IgD-negative memory B cell (primary cell): ENCODE data around the gene MYL1. TPM values are rescaled to one million over a fixed set of nuclear protein-coding genes. Genes with fewer than 3 reads are reported as not detected.

Experiments used
- H3K27ac Mint-ChIP-seq, 3 donors: one replicate each; pipeline ENCODE4 v1.8.0; 2020 to 2022; ENCODE audit warnings: mild to moderate bottlenecking in 3 of 3, mixed read lengths in 3 of 3, moderate library complexity in 1 of 3
- H3K27me3 Mint-ChIP-seq: one replicate; pipeline ENCODE4 v1.8.0; 2021; ENCODE audit warnings: mixed read lengths
- H3K36me3 Mint-ChIP-seq: one replicate; pipeline ENCODE4 v1.8.0; 2020; ENCODE audit warnings: mild to moderate bottlenecking, mixed read lengths
- H3K4me1 Mint-ChIP-seq, 3 donors: one replicate each; pipeline ENCODE4 v1.8.0; 2020 to 2022; ENCODE audit warnings: mixed read lengths in 3 of 3, mild to moderate bottlenecking in 1 of 3
- H3K4me3 Mint-ChIP-seq, 4 donors: one replicate each; pipeline ENCODE4 v1.8.0; 2020 to 2022; ENCODE audit warnings: mild to moderate bottlenecking in 4 of 4, mixed read lengths in 4 of 4, moderate library complexity in 3 of 4
- H3K9me3 Mint-ChIP-seq, 3 donors: one replicate each; pipeline ENCODE4 v1.8.0; 2020 to 2021; ENCODE audit warnings: mixed read lengths in 3 of 3, mild to moderate bottlenecking in 1 of 3
- polyA plus RNA-seq: library from polyadenylated mRNA; unstranded; fragments of 300-500 nt; fragmentation: Illumina TruSeq; gene quantifications from one replicate; pipeline ENCODE4 v1.2.3, GENCODE V29; 2021

MYL1 gene
- polyA plus RNA-seq = not detected

DNA sequence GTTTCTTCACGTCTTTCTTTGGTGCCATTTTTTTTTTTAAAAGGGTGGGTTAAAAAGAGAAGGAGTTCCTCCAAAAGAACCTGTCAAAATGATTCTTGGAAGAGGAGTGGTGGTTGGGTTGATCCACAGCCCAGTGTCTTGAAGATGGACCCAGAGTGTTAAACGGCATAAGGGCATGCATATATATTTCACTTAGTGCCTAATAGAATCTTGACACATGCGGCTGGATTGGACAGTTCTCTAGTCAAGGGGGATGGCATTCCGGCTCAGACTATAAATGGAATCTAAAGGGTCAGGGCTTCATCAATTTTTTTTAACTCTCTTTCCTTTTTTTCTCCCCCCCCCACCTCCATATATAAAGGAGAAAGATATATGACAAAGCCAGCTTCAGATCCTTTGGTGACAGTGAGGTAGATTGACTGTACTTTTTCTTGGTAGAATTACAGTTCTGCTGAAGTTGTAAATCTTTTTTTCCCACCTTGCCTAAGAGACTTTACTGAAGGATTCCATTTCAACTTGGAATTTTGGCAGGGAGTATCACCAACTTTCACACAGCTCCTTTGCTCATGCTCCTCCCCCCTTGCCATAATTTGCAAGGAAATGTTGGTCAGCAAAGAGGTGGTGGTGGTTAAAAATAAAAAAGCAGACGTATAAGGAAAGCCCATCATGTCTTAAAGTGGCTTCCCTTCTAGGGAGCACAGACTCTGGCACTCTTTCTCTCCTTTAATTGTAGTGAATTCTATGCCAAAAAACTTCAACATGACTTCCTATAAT is at the start of gene MYL1:
Gene MYL1, minus strand, starts transcription at position 160 of the 774 bp plus-strand sequence. Its CDS starts 132 bp downstream, at position 28.
- Mint-ChIP-seq H3K27ac (no peak within 1 kb of the TSS), H3K4me3 (no peak within 1 kb of the TSS), H3K36me3 (no peaks in the 10 kb centered on the region), H3K27me3 (peaks cover 2% of the 10 kb centered on the region), H3K9me3 (no peaks in the 10 kb centered on the region), H3K4me1 (no peaks in the 10 kb centered on the region)

DNA sequence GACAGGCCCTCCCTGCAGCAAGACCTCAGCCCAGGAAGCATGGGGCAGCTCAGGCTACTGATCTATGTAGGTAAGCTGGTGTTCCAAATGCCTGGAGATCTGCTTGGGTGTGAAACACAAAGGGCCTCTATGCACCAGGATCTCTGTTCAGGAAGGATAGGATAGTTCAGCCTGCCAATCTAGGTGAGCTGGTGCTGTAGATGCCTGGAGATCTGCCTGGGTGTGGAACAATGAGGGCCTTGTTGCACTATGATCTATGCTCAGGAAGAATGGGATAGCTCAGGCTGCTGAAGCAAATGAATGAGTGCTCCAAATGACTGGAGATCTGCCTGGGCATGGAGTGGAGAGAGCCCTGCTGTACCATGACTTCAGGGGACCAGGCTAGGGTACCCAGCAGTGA is 48.9 kb upstream of the MYL1 start:
- H3K4me3 Mint-ChIP-seq = no peak overlapping the region
- peaks cover 5% of the 10 kb centered on the region for H3K27me3 Mint-ChIP-seq
- H3K4me1 Mint-ChIP-seq = no peaks in the 10 kb centered on the region
- peaks cover 0 to 3% (median 0%) of the 10 kb centered on the region in 3 donors for H3K9me3 Mint-ChIP-seq
- H3K36me3 Mint-ChIP-seq = peaks cover 1% of the 10 kb centered on the region
- no peak overlapping the region for H3K27ac Mint-ChIP-seq

DNA sequence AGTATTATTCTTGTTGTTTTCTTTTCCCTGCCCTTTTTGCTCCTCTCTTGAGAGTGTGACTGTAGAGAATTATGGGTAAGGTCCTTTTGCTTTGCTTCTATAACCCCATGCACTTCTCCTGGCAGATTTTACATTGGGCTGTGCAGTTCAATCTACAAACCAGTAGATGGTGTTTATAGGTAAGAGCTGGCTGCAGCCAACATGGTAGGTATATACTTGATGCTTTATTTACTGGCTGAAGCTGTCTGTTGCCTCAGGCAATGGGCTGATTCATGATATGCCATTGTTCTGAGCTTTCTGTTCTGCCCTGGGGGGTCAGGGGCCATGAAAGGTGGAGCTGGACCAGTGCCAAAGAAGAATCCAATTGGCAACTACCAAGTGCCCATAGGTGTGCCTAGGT is 48.3 kb upstream of the MYL1 start:
- no peaks in the 10 kb centered on the region for H3K4me1 Mint-ChIP-seq

DNA sequence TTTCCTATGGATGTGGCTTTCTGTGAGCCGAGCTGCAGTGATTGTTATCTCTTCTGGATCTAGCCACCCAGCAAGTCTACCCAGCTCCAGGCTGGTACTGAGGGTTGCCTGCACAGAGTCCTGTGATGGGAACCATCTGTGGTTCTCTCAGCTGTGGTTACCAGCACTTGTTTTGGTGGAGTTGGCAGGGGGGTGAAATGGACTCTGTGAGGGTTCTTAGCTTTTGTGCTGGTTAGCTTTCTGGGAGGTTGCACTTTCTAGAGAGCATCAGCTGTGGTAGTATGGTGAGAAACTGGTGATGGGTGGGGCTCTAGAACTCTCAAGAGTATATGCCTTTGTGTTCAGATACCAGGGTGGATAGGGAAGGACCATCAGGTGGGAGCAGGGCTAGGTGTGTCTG is 45.4 kb upstream of the MYL1 start:
- Mint-ChIP-seq H3K9me3 (peaks cover 0 to 3% (median 1%) of the 10 kb centered on the region in 3 donors), H3K4me3 (no peak overlapping the region), H3K27me3 (peaks cover 5% of the 10 kb centered on the region), H3K4me1 (no peaks in the 10 kb centered on the region), H3K27ac (no peak overlapping the region), H3K36me3 (peaks cover 1% of the 10 kb centered on the region)

More for the DNA sequence above, 48.3 kb upstream of the MYL1 start:
- Mint-ChIP-seq H3K27ac (no peak overlapping the region), H3K4me3 (no peak overlapping the region), H3K36me3 (peaks cover 1% of the 10 kb centered on the region), H3K27me3 (peaks cover 5% of the 10 kb centered on the region), H3K9me3 (peaks cover 0 to 3% (median 0%) of the 10 kb centered on the region in 3 donors)

DNA sequence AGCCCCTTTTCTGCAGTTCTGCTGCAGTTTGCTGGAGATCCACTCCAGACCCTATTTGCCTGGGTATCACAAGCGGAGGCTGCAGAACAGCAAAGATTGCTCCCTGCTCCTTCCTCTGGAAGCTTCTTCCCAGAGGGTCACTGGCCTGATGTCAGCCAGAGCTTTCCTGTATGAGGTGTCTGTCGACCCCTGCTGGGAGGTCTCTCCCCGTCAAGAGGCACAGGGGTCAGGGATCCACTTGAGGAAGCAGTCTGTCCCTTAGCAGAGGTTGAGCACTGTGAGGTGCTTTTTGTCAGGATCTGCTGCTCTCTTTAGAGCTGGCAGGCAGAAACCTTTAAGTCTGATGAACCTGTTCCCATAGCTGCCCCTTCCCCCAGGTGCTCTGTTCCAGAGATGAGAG is 42.0 kb upstream of the MYL1 start:
- Mint-ChIP-seq H3K27ac (no peak overlapping the region), H3K4me3 (no peak overlapping the region), H3K27me3 (peaks cover 2% of the 10 kb centered on the region), H3K36me3 (no peaks in the 10 kb centered on the region), H3K9me3 (peaks cover 0 to 3% (median 3%) of the 10 kb centered on the region in 3 donors), H3K4me1 (no peaks in the 10 kb centered on the region)

DNA sequence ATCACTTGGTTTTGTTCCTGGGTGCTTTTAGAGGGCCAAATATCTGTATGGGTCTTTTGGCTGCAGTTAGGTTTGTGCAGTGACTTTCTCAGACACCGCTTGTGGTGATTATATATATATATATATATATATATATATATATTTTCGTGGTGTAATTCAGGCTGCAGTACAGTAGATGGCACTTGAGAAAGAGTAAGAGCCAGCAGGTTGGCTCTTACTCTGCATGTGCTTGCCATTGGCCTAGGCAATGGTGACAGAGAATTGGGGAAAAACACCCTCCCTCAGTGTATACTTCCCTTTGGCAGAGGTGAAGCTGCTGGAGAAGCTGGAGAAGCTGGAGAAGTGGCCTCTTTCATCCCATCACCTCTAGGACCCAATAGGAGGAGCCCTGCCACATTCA is 22.2 kb upstream of the MYL1 start:
- H3K4me3 Mint-ChIP-seq = no peak overlapping the region
- H3K36me3 Mint-ChIP-seq = no peaks in the 10 kb centered on the region
- H3K9me3 Mint-ChIP-seq = peaks cover 0 to 8% (median 6%) of the 10 kb centered on the region in 3 donors
- H3K27me3 Mint-ChIP-seq = no peaks in the 10 kb centered on the region
- no peak overlapping the region for H3K27ac Mint-ChIP-seq
- H3K4me1 Mint-ChIP-seq = no peaks in the 10 kb centered on the region

DNA sequence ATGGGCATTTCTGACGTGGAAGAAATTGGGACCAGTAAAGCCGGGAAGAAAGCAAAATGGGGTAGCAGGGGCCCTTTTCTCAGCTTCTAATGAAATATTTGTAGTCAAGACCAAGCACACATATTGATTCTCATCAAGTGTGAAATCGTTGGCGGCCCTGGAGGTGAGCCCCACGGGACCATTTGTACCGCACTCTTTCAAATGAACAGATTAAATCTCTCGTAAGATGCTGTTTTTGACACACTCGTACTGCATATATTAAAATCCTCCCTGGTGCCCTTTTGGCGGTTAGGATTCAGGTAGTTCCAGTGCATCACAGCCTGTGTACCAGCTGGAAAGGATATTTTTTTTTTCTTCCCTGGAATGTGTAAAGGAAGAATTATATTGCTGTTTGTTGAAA is 9.9 kb upstream of the MYL1 start:
- H3K27me3 Mint-ChIP-seq = no peaks in the 10 kb centered on the region
- H3K4me3 Mint-ChIP-seq = no peak overlapping the region
- H3K27ac Mint-ChIP-seq = no peak overlapping the region

DNA sequence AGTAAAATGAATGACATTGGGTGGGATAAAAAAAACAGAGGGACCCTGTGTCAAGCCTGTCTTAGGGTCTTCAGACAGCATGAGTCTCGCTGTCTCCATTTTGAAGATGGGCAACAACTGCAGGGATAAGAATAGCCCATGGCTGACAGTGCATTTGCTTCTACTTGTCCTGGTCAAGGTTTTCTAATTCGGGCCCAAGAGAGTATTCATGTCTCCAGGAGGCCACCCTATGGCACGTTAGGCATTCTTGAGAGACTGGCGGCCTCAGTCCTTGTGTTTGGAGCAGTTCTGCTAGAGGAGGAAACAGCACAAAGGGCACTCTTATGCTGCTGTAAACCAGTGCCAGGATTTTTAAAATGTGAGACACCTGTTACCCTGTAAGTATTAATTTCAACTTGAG is 9.5 kb upstream of the MYL1 start:
- Mint-ChIP-seq H3K36me3 (no peaks in the 10 kb centered on the region), H3K4me3 (no peak overlapping the region), H3K9me3 (peaks cover 0 to 5% (median 3%) of the 10 kb centered on the region in 3 donors), H3K27ac (no peak overlapping the region), H3K27me3 (no peaks in the 10 kb centered on the region), H3K4me1 (no peaks in the 10 kb centered on the region)

More for the DNA sequence above, 9.9 kb upstream of the MYL1 start:
- Mint-ChIP-seq H3K9me3 (peaks cover 0 to 5% (median 3%) of the 10 kb centered on the region in 3 donors), H3K36me3 (no peaks in the 10 kb centered on the region), H3K4me1 (no peaks in the 10 kb centered on the region)

DNA sequence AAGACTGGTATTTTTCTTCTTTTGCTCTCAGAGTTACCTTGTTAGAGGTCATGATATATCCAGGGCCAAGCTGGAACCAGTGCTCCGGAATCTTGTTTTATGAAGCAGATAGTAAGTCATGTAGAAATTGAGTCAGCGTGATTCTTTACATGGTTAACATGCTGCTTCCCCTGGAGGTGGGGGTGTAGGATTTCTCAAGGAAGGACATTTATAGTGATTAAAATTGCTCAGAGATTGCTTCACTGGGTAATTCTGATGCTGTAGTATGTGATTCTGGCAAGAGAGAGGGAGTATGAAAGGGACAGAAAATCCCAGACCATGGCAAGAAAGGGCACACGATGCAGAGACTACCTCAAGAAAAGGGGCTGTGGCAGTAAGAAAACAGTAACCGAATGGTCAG is 8.0 kb upstream of the MYL1 start:
- no peaks in the 10 kb centered on the region for H3K36me3 Mint-ChIP-seq
- H3K9me3 Mint-ChIP-seq = no peaks in the 10 kb centered on the region
- H3K27ac Mint-ChIP-seq = no peak overlapping the region
- no peaks in the 10 kb centered on the region for H3K27me3 Mint-ChIP-seq
- H3K4me1 Mint-ChIP-seq = no peaks in the 10 kb centered on the region
- no peak overlapping the region for H3K4me3 Mint-ChIP-seq

DNA sequence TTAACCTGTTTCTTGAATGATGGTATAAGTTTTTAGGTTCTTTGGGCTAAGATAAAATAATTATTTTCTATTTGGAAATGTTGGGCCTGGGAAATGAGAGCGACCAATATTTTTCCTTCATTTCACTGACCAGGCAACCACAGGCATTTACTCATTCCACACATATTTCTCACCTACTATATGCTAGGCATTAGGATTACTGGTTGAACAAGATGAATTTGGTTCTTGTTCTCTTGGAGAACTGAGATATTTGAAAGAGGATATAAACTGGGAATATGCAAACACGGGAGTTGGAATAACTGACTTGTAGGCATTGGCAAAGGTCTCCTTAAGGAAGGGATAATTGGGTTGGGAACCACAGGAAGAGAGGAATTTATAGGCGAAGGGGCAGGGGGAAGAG is 3.9 kb upstream of the MYL1 start:
- no peak overlapping the region for H3K27ac Mint-ChIP-seq
- no peak overlapping the region for H3K4me3 Mint-ChIP-seq
- H3K4me1 Mint-ChIP-seq = no peaks in the 10 kb centered on the region
- H3K9me3 Mint-ChIP-seq = no peaks in the 10 kb centered on the region
- no peaks in the 10 kb centered on the region for H3K27me3 Mint-ChIP-seq
- no peaks in the 10 kb centered on the region for H3K36me3 Mint-ChIP-seq

DNA sequence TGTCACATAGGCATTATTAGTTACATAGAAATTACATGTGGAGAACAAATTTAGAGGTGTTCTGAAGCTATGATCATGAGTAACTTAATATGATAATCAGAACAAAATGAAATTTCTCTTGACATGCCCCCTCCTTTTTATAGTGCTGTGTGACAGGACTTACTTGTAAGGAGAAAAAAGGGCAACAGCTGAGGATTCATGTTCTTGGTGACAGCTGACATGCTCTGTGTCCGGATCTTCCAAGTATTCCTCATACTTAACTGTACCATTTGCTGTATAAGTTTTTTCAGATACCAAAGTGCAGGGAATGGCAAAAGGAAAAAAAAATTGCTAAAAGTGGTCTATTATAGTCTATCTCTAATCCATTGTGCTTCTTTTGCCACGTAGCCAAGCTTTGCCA is 3.5 kb upstream of the MYL1 start:
- H3K4me3 Mint-ChIP-seq = no peak overlapping the region
- no peaks in the 10 kb centered on the region for H3K36me3 Mint-ChIP-seq
- H3K27ac Mint-ChIP-seq = no peak overlapping the region
- H3K27me3 Mint-ChIP-seq = no peaks in the 10 kb centered on the region
- no peaks in the 10 kb centered on the region for H3K9me3 Mint-ChIP-seq
- H3K4me1 Mint-ChIP-seq = no peaks in the 10 kb centered on the region

DNA sequence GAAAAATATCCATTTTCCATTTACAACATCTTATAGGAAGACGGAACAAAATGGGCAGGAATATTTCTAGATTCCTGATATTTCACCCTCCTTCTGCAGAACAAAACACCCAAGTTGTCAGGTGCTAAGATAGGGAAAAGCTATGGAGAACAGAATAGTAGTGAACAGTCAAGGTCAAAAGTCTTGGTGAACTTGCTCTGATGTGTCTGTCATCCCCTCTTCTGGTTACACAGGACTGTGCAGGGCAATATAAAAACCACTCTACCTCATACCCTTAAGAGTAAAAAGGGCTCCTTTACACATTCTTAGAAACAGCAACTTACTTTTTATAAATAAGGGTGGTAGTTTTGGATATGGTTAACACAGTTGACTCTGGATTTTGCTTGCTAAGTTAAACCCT is 4.4 kb downstream of the MYL1 start:
- no peak overlapping the region for H3K4me3 Mint-ChIP-seq
- no peak overlapping the region for H3K27ac Mint-ChIP-seq
- H3K9me3 Mint-ChIP-seq = no peaks in the 10 kb centered on the region
- H3K27me3 Mint-ChIP-seq = peaks cover 4% of the 10 kb centered on the region
- no peaks in the 10 kb centered on the region for H3K36me3 Mint-ChIP-seq
- no peaks in the 10 kb centered on the region for H3K4me1 Mint-ChIP-seq

DNA sequence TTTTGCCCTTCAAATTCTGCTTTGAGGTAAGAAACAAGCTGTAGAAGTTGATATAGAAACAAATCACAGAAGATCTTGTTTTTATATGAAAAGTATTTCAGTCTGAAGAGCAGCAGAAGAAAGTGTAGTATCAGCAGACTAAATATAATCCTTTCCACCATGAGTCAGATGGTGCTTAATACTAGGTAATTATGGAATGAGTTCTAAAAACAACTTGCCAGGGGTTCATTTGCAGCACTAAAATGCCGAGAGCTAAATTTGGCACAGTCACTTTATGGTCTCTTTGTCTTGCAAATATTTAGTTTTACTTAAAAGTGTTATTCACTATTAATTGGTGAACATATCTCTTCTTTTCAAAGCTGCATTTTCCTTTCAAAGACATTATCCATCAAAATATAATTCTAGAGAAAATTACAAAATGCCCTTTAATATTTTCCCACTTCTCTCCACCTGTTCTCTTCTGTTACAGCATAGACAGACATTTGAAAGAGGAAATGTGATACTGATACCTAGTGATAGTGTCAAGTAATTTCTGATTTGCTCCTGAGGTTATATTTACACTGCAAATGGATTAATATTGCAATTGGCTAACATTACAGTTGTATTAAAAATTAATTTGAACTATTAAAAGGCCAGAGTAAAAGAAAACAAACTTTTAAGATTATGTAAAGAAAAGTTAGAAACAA is 5.3 kb downstream of the MYL1 start:
- Mint-ChIP-seq H3K27ac (no peak overlapping the region), H3K4me1 (no peaks in the 10 kb centered on the region), H3K4me3 (no peak overlapping the region), H3K27me3 (peaks cover 4% of the 10 kb centered on the region), H3K9me3 (no peaks in the 10 kb centered on the region), H3K36me3 (no peaks in the 10 kb centered on the region)

DNA sequence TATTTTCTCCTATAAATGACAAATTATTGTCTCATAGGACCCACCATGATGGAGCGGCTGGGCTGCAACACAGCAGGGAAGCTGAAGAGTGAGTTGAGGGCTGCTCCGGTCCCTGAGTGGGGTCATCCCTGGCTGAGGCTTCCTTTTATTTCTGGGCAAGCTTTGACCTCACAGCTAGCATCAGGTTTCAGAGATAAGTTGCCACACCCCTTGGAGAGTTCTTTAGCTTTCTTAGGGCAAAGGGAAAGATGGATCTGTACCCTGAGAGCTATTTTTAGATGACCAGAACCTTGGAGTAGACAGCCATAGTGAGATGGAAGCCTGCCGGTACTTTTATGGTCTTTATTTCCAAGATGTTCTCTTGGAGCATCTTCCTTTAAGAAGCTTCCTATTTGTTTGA is 11.5 kb downstream of the MYL1 start:
- Mint-ChIP-seq H3K4me3 (no peak overlapping the region), H3K4me1 (no peaks in the 10 kb centered on the region), H3K36me3 (no peaks in the 10 kb centered on the region), H3K27me3 (peaks cover 2% of the 10 kb centered on the region), H3K27ac (no peak overlapping the region), H3K9me3 (no peaks in the 10 kb centered on the region)

DNA sequence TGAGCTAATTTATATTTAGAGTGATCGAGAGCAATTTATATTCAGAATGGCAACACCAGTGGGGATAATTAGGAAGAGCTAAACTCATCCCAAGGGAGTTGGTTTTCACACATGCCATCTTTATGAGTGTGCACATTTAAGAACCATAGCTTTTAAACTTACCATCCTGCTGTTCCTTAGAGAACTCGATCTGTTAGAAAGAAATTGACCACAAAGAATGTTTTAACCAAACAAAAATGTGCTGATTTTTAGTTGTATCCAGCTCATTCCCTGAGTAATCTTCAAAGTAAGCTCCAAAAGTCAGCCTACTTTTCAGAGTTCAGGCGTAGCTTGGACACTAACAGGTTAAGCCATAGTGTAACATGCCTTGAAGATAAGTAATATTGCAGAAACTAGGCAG is 12.6 kb downstream of the MYL1 start:
- Mint-ChIP-seq H3K4me3 (no peak overlapping the region), H3K27me3 (peaks cover 2% of the 10 kb centered on the region), H3K9me3 (no peaks in the 10 kb centered on the region), H3K36me3 (no peaks in the 10 kb centered on the region), H3K27ac (no peak overlapping the region), H3K4me1 (no peaks in the 10 kb centered on the region)

DNA sequence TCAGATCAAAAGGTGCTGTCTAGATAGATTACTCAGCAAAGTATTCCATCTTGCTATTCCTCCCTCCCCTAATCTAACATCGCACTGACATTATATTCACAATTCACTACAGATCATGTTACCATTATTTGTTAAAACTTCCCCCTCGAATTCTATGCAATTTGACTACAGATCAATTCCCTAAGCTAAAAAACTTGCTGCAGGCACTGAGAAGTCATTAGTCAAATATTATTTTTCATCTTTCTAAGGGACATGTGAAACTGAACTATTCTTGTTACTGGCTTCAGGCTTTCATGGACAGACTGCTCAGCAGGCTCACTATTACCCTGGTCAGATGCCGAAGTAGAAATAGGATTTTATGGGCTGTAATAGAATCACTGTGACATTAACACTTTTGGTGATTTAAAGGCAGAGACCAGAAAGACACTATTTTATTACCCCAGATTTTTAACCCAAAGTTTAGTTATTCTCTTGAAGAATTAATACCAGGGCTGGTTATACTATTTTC is 15.1 kb downstream of the MYL1 start:
- Mint-ChIP-seq H3K27me3 (no peaks in the 10 kb centered on the region), H3K4me3 (no peak overlapping the region), H3K36me3 (no peaks in the 10 kb centered on the region), H3K9me3 (no peaks in the 10 kb centered on the region), H3K4me1 (no peaks in the 10 kb centered on the region), H3K27ac (no peak overlapping the region)
